ENCODE measurements around the gene PLEKHA1.
A peak's percentile ranks its signal among the peaks of the same experiment; 100 is the strongest.

The PLEKHA1 gene

DNA sequence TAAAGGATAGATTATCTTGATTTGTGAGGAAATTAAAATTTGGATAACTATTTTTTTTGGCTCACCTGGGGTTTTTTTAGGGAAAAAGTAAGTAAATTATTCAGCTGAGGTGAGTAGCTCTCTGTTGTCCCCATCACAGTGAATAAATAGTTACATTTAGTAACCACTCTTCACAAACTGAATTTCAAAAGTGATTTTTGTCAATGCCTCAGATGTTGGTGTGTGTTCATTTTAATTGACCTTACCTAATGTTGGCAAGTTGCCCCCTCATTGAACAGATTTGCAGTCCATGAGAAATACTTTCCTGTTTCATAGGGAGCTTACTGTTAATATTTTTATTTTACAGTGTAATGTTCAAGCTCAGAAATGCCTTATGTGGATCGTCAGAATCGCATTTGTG is 18.3 kb downstream of the PLEKHA1 start:
- Histone ChIP-seq H3K79me2 (ENCODE audit: control insufficient read depth, insufficient read depth, low read length, unreplicated experiment) (peaks cover 25% of the 10 kb centered on the region), H3K27me3 (ENCODE audit: insufficient read depth, low read length) (no peaks in the 10 kb centered on the region), H3K36me3 (ENCODE audit: insufficient read depth, low read length) (peaks cover 13% of the 10 kb centered on the region; the same call in 1 of the 2 replicates), H3K4me1 (ENCODE audit: control insufficient read depth, insufficient read depth, low read length, unreplicated experiment) (no peaks in the 10 kb centered on the region), H2AFZ (ENCODE audit: low read length, unreplicated experiment) (no peak overlapping the region), H3K27ac (ENCODE audit: low read depth, low read length) (no peak overlapping the region), H3K4me3 (ENCODE audit: low read depth, low read length) (no peak overlapping the region)

DNA sequence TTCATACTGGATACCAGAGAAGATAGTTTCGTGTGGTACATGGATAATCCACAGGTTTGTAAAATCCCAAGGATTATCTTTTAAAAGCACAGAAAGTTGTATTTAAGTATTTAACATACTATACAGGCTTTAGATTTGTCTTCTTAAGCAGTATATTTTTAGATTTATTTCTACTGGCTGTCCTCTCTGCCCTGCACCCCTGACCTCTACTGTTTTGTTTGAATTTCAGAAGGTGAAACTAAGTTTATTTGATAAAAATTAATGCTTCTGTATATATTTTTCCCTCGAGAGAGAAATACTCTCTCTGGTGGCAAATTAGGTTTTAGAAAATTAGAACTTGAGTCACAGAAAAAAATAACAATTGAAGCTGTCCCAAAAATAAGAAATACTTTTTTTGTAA is 18.8 kb downstream of the PLEKHA1 start:
- Histone ChIP-seq H3K27me3 (ENCODE audit: insufficient read depth, low read length) (no peaks in the 10 kb centered on the region), H3K79me2 (ENCODE audit: control insufficient read depth, insufficient read depth, low read length, unreplicated experiment) (peaks cover 21% of the 10 kb centered on the region), H3K4me3 (ENCODE audit: low read depth, low read length) (no peak overlapping the region), H2AFZ (ENCODE audit: low read length, unreplicated experiment) (no peak overlapping the region), H3K36me3 (ENCODE audit: insufficient read depth, low read length) (peaks cover 13% of the 10 kb centered on the region; the same call in 1 of the 2 replicates), H3K27ac (ENCODE audit: low read depth, low read length) (no peak overlapping the region), H3K4me1 (ENCODE audit: control insufficient read depth, insufficient read depth, low read length, unreplicated experiment) (no peaks in the 10 kb centered on the region)

DNA sequence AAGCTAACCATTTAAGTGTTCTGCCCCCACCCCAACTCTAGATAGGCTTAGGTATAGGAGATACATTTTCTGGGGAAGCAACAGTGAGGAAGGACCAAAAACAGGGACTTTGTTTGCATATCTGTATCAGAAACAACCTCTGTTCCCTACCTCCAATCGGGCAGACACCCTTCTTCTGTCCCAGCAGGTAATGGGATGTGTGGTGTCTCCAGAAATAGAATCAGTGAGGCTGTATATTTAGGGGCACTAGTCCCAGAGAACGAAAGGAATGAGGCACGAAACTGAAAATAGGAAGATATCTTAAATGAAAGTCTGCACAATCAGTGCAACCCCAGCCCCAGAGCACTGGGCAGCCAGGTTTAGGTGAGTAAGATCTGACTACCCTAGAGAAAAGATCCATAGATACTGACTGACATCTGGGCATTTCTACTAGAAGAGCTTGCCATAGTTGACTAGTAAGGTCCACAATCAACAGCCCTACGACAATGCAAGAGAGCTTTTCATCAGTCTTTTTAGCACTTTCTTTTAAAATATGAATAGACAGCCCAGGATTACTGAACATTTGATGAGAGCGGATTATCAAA is 28.1 kb downstream of the PLEKHA1 start:
- Histone ChIP-seq H3K4me3 (ENCODE audit: low read depth, low read length) (no peak overlapping the region), H3K36me3 (ENCODE audit: insufficient read depth, low read length) (peaks cover 18% of the 10 kb centered on the region), H3K79me2 (ENCODE audit: control insufficient read depth, insufficient read depth, low read length, unreplicated experiment) (no peaks in the 10 kb centered on the region), H3K27ac (ENCODE audit: low read depth, low read length) (no peak overlapping the region), H3K27me3 (ENCODE audit: insufficient read depth, low read length) (no peaks in the 10 kb centered on the region), H3K4me1 (ENCODE audit: control insufficient read depth, insufficient read depth, low read length, unreplicated experiment) (peaks cover 11% of the 10 kb centered on the region), H2AFZ (ENCODE audit: low read length, unreplicated experiment) (no peak overlapping the region)

DNA sequence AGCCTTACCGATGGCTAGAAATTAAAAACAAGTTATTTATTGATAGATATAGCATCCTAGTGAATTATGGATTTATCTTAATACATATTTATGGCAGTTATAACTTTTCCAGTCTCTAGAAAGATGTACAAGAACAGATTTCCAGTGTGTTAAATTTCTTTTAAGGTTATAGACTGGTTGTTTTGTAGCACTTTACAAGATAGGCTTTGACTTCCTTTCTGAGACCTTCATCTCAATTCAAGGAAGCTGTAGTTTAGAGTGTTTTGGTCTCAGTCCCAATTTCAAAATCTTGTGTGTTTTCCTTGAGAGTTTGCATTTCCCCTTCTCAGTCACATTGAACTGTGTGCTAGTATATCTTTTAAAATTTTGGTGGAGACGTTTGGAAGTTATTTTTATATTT is 30.1 kb downstream of the PLEKHA1 start:
- H3K27me3 ChIP-seq (ENCODE audit: insufficient read depth, low read length): no peaks in the 10 kb centered on the region
- H3K79me2 ChIP-seq (ENCODE audit: control insufficient read depth, insufficient read depth, low read length, unreplicated experiment): no peaks in the 10 kb centered on the region
- H3K36me3 ChIP-seq (ENCODE audit: insufficient read depth, low read length): peaks cover 18% of the 10 kb centered on the region
- peaks cover 11% of the 10 kb centered on the region for H3K4me1 ChIP-seq (ENCODE audit: control insufficient read depth, insufficient read depth, low read length, unreplicated experiment)
- no peak overlapping the region for H3K27ac ChIP-seq (ENCODE audit: low read depth, low read length)
- H3K4me3 ChIP-seq (ENCODE audit: low read depth, low read length): no peak overlapping the region
- H2AFZ ChIP-seq (ENCODE audit: low read length, unreplicated experiment): no peak overlapping the region

DNA sequence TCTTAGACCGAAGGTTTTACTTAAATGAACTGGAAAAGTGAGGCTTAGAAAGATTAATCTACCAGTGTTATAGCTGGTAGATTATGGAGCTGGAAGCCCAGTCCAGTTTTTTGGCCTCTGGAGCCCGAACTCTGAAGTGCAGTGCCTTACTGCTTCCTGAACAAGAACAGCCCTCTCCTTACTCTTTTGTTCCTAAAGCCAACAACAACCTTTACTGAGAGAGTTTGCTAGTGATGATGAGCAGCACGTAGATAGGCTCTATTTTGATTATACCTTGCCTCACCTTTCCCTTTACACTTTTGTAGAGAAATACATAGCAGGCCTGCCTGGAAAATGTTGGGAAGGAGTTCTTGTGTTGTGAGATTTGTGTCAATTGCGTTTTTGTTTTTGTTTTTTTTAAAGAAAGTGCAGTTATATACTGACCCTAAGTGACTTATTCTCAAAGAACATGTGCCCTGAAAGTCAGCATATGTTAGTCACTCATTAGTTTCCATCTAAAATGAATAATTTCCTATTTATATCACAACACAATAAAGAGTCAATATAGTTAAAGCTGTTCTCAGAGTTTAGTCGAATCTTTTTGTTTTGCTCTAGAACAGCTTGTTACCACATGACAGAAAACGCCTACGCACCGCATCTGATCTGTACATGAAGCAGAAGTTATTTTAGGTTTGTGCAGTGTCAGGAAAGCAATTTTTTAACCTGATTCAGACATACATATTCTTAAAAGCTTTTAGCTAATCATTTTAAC is 33.0 kb downstream of the PLEKHA1 start:
- no peak overlapping the region for H2AFZ ChIP-seq (ENCODE audit: low read length, unreplicated experiment)
- no peak overlapping the region for H3K4me3 ChIP-seq (ENCODE audit: low read depth, low read length)
- no peaks in the 10 kb centered on the region for H3K4me1 ChIP-seq (ENCODE audit: control insufficient read depth, insufficient read depth, low read length, unreplicated experiment)
- H3K27me3 ChIP-seq (ENCODE audit: insufficient read depth, low read length): no peaks in the 10 kb centered on the region
- H3K36me3 ChIP-seq (ENCODE audit: insufficient read depth, low read length): peaks cover 14% of the 10 kb centered on the region
- no peak overlapping the region for H3K27ac ChIP-seq (ENCODE audit: low read depth, low read length)
- H3K79me2 ChIP-seq (ENCODE audit: control insufficient read depth, insufficient read depth, low read length, unreplicated experiment): no peaks in the 10 kb centered on the region

DNA sequence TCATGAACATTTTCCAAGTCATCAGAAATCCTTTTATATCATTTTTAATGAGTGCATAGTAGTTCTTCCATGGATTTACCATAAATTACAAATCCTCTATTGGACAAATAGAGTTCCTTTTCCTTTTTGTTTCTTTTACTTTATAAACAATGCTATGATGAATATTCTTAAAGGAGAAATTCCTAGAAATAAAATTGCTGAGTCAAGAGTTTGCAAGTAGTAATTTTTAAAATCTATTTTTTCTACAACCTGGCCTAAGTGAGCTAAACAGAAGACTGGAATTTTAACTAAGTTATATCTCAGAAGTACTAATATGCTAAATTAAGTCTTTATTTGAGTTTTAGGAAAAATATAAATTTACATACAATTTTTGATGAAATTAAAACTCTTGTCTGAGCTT is 38.8 kb downstream of the PLEKHA1 start:
- Histone ChIP-seq H3K4me1 (ENCODE audit: control insufficient read depth, insufficient read depth, low read length, unreplicated experiment) (peaks cover 10% of the 10 kb centered on the region), H3K27me3 (ENCODE audit: insufficient read depth, low read length) (no peaks in the 10 kb centered on the region), H3K79me2 (ENCODE audit: control insufficient read depth, insufficient read depth, low read length, unreplicated experiment) (no peaks in the 10 kb centered on the region), H3K36me3 (ENCODE audit: insufficient read depth, low read length) (peaks cover 10% of the 10 kb centered on the region), H3K4me3 (ENCODE audit: low read depth, low read length) (no peak overlapping the region), H2AFZ (ENCODE audit: low read length, unreplicated experiment) (no peak overlapping the region), H3K27ac (ENCODE audit: low read depth, low read length) (no peak overlapping the region)

DNA sequence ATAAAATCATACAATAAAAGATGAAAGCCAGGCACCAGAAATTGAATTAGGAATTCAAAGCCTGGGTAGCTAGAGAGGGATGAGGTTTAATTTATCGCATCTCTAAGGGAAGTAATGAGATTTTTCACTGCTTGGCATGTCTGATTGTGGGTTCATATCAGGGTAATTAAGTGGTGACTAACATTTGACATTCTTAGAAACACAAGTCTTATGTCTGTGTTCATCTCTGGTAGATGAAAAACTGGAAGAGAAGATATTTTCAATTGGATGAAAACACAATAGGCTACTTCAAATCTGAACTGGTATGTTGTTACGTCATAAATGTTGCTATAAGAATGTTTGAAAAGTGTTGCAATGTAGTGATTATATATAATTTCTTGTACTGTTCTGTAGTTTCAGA is 43.2 kb downstream of the PLEKHA1 start:
- H3K79me2 ChIP-seq (ENCODE audit: control insufficient read depth, insufficient read depth, low read length, unreplicated experiment): no peaks in the 10 kb centered on the region
- H3K36me3 ChIP-seq (ENCODE audit: insufficient read depth, low read length): peaks cover 10% of the 10 kb centered on the region
- H2AFZ ChIP-seq (ENCODE audit: low read length, unreplicated experiment): no peak overlapping the region
- H3K4me3 ChIP-seq (ENCODE audit: low read depth, low read length): no peak overlapping the region
- peak overlapping the region; percentile 5 for H3K27ac ChIP-seq (ENCODE audit: low read depth, low read length)
- no peaks in the 10 kb centered on the region for H3K27me3 ChIP-seq (ENCODE audit: insufficient read depth, low read length)
- peaks cover 46% of the 10 kb centered on the region for H3K4me1 ChIP-seq (ENCODE audit: control insufficient read depth, insufficient read depth, low read length, unreplicated experiment)

DNA sequence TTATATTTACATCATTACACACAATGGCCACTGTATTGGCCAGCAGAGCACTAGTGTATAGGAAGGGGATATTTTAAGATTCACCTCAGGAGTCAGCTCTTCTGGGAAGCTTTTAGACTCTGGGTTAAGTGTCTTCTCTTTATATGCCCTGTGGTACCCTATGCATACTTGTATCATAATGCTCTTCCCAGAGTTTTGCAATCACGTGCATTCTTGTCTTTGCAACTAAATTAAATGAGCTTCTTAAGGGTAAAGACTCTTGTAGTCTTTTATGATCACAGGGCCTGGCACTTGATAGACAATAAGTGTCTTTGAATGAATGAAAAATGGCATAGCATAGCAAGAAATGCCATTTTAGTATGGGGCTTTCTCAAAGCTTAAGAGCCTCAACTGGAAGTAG is 44.5 kb downstream of the PLEKHA1 start:
- Histone ChIP-seq H3K27ac (ENCODE audit: low read depth, low read length) (peak overlapping the region; percentile 79; the same call in 1 of the 2 replicates), H3K79me2 (ENCODE audit: control insufficient read depth, insufficient read depth, low read length, unreplicated experiment) (no peaks in the 10 kb centered on the region), H3K27me3 (ENCODE audit: insufficient read depth, low read length) (no peaks in the 10 kb centered on the region), H3K4me3 (ENCODE audit: low read depth, low read length) (no peak overlapping the region), H2AFZ (ENCODE audit: low read length, unreplicated experiment) (no peak overlapping the region), H3K4me1 (ENCODE audit: control insufficient read depth, insufficient read depth, low read length, unreplicated experiment) (peaks cover 46% of the 10 kb centered on the region), H3K36me3 (ENCODE audit: insufficient read depth, low read length) (peaks cover under 1% of the 10 kb centered on the region)

DNA sequence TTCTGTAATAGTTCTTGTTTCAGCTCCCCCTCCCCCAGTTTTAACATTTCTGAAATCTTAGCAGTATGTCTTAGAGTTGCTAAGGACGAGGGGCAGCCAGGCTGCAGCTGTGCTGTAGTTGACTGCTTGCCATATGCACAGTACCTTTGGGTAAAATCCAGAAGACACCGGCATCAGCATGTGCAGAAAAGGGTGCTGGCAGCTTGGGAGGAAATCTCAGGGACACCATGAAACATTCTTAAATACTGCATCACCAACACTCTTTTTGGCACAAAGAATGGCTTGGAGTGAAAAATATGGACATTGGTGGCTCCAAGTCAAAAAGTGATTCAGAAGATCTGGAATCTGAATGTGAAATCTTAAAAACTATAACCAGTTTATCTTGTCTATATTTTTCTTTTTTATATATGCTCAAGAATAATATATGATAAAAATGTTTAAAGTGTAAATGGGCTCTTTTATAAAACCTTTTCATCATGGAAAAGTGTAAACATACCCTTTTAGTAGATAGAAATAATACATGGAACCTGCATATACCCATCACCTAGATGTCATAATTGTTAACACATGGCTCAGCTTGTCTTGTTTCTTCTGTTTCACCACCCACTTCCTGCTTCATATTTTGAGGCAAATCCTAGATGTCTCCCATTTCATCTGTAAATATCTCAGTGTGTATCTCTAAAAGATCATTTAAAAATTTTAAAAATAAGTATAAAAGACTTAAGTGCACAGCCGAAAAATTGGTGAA is 45.5 kb downstream of the PLEKHA1 start:
- Histone ChIP-seq H2AFZ (ENCODE audit: low read length, unreplicated experiment) (no peak overlapping the region), H3K79me2 (ENCODE audit: control insufficient read depth, insufficient read depth, low read length, unreplicated experiment) (no peaks in the 10 kb centered on the region), H3K4me1 (ENCODE audit: control insufficient read depth, insufficient read depth, low read length, unreplicated experiment) (peaks cover 46% of the 10 kb centered on the region), H3K27ac (ENCODE audit: low read depth, low read length) (peak overlapping the region; percentile 79), H3K4me3 (ENCODE audit: low read depth, low read length) (no peak overlapping the region), H3K27me3 (ENCODE audit: insufficient read depth, low read length) (no peaks in the 10 kb centered on the region), H3K36me3 (ENCODE audit: insufficient read depth, low read length) (no peaks in the 10 kb centered on the region)

DNA sequence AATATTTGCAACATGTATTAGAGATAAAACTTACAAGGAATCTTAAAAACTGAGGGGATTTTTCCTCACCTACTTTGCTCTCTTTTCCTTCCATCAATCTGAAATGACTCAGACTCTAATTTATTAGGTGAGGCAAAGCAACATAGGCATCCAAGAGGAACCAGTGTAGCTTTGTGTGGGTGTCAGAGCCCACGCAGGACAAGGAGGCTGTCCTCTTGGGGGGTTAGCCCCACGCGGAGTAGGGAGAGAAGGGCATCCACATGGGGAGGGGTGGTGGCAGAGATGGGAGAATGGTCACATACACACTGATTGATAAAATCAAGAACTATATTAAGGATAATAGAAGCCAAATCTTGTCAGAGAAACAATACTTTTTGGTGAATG is 46.1 kb downstream of the PLEKHA1 start:
- no peaks in the 10 kb centered on the region for H3K79me2 ChIP-seq (ENCODE audit: control insufficient read depth, insufficient read depth, low read length, unreplicated experiment)
- no peaks in the 10 kb centered on the region for H3K36me3 ChIP-seq (ENCODE audit: insufficient read depth, low read length)
- H3K27ac ChIP-seq (ENCODE audit: low read depth, low read length): peak overlapping the region; percentile 79
- H3K4me3 ChIP-seq (ENCODE audit: low read depth, low read length): 0 out of 2 replicates have a peak overlapping the region, but pooled peaks have one; percentile 9
- no peak overlapping the region for H2AFZ ChIP-seq (ENCODE audit: low read length, unreplicated experiment)
- peaks cover 46% of the 10 kb centered on the region for H3K4me1 ChIP-seq (ENCODE audit: control insufficient read depth, insufficient read depth, low read length, unreplicated experiment)
- H3K27me3 ChIP-seq (ENCODE audit: insufficient read depth, low read length): no peaks in the 10 kb centered on the region
